ENCODE measurements around the gene CTU2.

Gene CTU2

GRCh38 chr16:88696441-88696840, 9.9 kb upstream of the CTU2 start:
- DNase-seq (ENCODE audit: low read depth in 2 of 3, low spot score in 1 of 3) = no peak

DNA sequence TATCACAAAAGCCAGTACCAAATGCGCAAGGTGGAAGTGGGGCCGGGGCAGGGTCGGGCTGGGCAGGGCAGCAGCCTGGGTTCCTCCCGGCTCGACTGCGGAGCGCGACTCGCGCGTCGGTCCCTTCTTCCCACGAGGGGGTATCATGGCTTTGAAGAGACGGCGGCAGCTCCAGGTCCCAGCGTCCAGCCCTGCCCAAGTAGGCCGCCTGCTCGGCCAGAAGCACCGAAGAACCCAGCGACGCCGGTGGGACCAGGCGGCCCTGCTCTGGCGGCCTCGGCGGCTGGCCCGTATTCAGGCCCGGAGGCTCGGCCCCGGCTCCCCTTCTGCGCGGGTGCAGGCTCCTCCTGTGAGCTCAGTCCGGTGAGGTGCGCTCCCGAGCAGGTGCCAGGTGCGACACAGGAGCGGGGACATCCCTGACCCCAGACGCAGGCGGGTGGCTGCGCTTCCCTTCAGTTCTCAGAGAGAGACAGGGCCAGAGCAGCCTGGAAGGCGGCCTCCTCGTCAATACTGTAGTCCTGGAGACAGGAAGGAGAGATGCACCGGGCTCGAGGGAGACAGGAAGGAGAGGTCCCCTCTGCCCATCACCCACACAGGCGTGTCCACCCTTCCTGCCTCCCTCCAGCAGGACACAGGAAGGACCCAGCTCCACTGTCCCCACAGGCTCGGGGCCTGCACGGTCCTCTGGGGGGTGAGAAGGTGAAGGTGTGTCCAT, 9.0 kb upstream of the CTU2 start:
- no peak for DNase-seq (ENCODE audit: low read depth in 2 of 3, low spot score in 1 of 3)

- DNase-seq (ENCODE audit: low read depth in 2 of 3, low spot score in 1 of 3) = no peak
Observed at GRCh38 chr16:88697831-88698615, 8.3 kb upstream of the CTU2 start.

DNA sequence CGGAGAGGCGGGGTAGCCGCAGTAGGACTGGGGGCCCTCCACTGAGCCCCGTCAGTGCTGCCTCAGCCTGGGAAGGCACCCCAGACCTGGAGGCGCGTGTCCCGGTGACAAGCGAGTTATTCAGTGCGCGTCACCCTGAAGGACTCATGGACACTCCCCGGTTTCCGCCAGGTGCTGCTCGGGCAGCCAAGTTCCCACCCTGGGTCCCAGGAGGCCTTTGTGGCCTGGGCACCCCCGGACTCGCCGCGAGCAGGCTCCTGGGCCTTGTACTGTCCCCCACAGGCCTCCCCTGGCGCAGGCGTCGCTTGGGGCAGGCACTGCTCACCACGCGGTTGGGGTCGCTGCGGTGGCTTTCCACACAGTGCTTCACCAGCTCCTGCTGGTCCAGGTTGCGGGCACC, 7.7 kb upstream of the CTU2 start:
- DNase-seq (ENCODE audit: low read depth in 2 of 3, low spot score in 1 of 3) = no peak

DNA sequence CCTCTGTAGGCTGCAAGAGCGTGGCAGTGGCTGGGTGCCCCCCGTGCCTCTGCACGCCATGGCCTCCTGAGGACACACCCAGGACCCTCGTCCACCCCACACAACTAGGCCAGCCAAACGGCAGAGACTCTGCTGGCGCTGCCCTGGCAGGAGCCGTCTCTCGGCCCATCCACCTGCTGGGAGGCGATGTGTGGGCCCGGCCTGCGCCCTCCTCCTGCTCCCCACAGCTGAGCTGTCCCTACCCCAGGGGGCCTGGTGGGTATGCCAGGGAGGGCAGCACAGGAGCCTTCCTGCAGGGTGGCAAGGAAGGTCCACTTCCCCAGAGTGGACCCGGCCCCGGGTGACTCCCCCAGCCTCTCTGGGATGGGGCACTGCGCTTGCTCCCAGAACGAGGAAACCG, 7.1 kb upstream of the CTU2 start:
- DNase-seq (ENCODE audit: low read depth in 2 of 3, low spot score in 1 of 3) = no peak

GRCh38 chr16:88700322-88700635, 6.0 kb upstream of the CTU2 start:
- DNase-seq (ENCODE audit: low read depth in 2 of 3, low spot score in 1 of 3) = no peak

DNA sequence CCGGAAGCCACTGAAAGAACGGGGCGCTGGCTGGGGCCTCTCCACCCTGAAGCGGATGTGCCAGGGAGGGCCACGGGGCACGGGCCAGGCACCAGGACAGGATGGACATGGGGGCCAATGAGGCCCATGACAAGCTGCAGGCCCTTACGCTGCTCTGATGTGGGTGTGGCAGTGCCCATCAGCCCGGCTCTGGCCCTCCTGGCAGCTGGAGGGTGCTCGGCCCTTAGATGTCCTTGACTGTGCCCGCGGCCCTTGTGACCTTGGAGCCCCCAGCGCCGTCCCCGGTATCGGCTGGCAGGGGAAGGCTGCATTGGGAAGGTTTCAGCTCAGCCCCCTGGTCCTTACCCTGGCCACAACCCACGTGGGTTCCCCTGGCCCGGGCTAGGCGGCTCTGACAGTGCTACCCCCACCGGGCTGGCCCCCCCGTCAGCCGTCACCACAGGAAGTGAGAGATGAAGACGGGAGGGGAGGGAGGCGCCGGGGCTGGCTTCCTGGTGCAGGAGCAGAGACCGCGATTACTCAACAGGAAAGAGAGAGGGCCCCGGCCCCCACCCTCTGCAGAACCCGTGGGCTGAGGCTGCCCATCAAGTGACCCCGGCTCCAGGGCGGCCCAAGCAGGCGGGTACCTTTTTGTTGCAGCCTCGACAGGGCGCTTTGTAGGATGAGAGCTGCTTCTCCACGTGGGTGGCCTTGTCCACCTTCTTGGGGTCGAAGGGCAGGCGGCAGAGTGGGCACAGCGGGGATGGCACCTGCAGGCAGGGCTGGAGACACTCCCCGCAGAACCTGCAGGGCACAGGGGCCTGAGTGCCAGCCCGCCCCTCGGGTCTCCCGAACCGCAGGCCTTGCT, 5.4 kb upstream of the CTU2 start:
- DNase-seq (ENCODE audit: low read depth in 2 of 3, low spot score in 1 of 3) = peak; percentile 88 to 91 (median 90)

DNA sequence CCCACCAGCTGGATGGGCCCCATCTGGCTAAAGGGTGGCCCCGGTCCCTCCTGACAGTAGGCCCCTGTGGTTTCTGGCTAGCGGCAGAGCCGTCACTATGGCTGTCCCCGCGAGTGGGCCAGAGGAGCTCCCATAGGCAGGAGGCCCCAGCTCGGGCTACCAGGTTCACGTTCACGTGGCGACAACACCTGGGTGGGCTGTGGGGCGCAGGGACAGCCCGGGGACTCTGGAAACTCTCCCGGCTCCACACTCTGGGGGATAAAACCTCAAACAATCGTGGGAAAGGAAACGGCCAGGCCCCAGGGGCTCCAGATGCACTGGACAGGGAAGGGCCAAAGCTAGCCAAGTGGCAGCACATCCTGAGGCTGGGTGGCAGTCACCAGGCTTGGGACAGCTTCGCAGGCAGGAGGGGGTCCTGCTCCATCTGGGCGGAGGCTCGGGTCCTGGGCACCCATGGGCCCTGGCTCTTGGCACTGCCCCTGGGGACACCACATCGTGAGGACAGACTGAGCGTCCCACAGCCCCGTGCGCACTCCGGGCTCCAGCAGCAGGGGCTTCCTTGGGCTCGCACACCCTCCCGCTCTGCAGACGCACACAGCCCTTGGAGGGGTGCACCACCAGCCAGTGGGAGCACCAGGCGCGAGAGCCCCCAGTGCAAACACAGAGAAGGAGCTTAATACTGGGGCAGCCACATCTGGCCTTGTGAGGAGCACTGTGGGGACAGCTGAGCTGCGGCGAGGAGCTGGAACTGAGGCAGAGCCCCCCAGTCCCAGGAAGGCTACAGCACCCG, 4.5 kb upstream of the CTU2 start:
- no peak for DNase-seq (ENCODE audit: low read depth in 2 of 3, low spot score in 1 of 3)

GRCh38 chr16:88702371-88703210, 3.7 kb upstream of the CTU2 start:
- no peak for DNase-seq (ENCODE audit: low read depth in 2 of 3, low spot score in 1 of 3)

- peak; percentile 44 to 56 (median 56) for DNase-seq (ENCODE audit: low read depth in 2 of 3, low spot score in 1 of 3)
Observed at GRCh38 chr16:88703486-88704309, 2.6 kb upstream of the CTU2 start.

DNA sequence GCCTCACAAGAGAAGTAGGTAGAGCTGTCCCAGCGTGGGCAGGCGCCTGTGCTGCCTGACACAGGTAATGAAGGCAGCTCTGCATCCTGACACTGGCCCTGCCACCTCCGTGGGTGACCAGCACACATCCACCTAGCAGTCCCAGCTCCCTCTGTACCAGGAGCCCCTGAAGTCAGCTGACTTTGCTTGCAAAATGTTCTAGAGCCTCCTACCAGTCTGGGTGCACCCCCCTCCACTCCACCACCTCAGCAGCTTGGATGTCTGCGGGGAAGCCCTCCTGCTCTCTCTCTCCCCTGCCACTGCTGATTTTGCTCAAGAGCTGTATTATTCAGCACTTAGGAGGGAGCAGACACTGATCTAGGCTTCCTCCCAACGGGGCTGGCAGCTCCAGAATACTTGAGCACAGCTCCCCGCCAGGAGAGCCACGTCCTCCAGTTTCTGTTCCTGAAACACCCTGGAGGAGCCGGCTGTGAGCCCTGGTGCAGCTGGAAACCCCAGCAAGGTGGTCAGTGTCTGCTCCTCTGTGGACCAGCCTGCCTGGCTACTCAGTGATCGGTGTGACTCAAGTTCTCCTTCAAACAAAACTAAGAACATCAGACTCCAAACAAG, 1.1 kb upstream of the CTU2 start:
- DNase-seq (ENCODE audit: low read depth in 2 of 3, low spot score in 1 of 3) = no peak

DNA sequence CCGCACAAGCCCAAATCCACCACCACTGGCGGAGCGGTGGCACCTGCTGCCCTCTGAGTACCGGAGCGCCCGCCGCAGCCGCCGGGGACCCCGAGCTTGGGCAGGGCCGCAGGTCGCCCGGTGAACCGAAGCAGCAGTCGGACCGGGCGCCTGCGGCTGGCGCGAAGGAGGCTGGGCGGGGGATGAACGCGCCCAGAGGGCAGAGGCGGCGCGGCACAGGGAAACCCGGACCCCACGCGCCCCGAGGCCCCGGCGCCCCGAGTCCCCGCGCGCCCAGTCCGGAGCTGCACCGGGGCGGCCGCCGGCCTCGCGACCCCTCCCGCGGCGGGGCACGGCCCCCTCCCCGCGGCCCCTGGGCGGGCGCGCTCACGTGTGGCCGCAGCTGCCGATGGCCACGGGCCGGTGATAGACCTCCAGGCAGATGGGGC, 488 bp upstream of the CTU2 start:
- DNase-seq (ENCODE audit: low read depth in 2 of 3, low spot score in 1 of 3) = no peak

DNA sequence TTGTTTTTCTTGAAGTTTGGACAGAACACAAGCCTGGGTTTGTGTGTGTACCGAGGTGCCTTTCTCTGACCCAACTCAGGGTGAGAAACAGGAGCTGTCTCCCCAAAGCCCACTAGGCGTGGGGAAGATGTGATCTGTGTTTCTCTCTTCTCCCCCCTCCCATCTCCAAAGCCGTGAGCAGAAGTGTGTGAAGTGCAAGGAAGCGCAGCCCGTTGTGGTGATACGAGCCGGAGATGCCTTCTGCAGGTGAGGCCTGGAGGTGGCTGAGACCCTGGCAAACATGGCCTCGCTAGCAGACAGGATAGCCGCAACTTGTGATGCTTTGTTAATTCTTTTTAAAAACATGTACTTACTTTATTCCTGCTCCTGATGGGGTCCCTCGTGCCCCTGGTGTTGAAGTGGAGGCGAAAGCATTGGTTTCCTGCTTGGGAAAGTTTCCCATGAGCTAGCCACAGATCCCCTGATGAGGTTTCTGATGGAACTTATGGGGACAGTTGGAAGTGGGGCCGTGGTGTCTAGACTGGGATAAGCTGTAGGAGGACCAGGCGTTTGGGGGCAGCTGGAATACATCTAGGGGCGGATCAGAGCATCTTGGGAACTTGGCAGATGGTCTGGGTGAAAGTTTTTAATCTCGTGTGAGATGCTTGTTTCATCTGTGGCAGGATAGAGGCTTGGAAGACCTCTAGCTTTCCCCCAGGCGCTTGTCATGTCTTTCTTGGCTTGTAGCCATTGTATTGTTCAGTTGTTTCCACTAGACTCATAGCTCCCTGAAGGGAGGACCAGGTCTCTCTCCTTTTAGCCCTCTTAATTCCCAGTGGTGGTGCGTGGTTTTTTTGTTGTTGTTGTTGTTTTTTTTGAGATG, 893 bp downstream of the CTU2 start:
- DNase-seq (ENCODE audit: low read depth in 2 of 3, low spot score in 1 of 3) = no peak

- no peak for DNase-seq (ENCODE audit: low read depth in 2 of 3, low spot score in 1 of 3)
Observed at GRCh38 chr16:88710556-88710955, 4.3 kb downstream of the CTU2 start.

GRCh38 chr16:88711750-88712340, 5.5 kb downstream of the CTU2 start:
- no peak for DNase-seq (ENCODE audit: low read depth in 2 of 3, low spot score in 1 of 3)

DNA sequence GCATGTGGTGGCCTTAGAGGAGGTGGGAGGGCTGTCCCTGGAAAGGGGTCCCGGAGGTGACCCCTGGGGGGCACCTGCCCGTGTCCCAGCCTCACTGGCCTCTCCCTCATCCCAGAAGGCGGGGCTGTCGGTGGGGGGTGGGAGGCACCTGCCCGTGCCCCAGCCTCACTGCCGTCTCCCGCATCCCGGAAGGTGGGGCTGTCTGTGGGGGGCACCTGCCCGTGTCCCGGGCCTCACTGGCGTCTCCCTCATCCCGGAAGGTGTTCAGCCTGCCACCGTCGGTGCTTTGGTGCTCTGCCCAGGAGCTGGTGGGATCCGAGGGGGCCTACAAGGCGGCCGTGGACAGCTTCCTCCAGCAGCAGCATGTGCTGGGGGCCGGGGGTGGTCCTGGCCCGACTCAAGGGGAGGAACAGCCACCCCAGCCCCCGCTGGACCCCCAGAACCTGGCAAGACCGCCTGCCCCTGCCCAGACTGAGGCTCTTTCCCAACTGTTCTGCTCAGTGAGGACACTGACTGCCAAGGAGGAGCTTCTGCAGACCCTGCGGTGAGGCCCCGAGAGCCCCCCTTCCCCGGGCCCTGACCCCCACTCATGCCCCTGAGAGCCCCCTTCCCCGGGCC, 6.2 kb downstream of the CTU2 start:
- no peak for DNase-seq (ENCODE audit: low read depth in 2 of 3, low spot score in 1 of 3)

DNA sequence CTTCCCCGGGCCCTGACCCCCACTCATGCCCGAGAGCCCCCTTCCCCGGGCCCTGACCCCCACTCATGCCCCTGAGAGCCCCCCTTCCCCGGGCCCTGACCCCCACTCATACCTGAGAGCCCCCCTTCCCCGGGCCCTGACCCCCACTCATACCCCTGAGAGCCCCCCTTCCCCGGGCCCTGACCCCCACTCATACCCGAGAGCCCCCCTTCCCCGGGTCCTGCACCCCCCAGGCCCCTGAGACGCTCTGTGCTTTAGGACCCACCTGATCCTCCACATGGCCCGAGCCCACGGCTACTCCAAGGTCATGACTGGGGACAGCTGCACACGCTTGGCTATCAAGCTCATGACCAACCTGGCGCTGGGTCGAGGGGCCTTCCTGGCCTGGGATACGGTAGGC, 6.8 kb downstream of the CTU2 start:
- DNase-seq (ENCODE audit: low read depth in 2 of 3, low spot score in 1 of 3) = no peak
